NCI-H1092 treated with DMSO at 0.1 percent for 48 hours (cell line): ENCODE data around the gene ZSWIM6.

Source experiments
- DNase-seq: peaks from one replicate; lab custom pipeline; 2025; lab: John Stamatoyannopoulos, UW

ZSWIM6 gene

DNA sequence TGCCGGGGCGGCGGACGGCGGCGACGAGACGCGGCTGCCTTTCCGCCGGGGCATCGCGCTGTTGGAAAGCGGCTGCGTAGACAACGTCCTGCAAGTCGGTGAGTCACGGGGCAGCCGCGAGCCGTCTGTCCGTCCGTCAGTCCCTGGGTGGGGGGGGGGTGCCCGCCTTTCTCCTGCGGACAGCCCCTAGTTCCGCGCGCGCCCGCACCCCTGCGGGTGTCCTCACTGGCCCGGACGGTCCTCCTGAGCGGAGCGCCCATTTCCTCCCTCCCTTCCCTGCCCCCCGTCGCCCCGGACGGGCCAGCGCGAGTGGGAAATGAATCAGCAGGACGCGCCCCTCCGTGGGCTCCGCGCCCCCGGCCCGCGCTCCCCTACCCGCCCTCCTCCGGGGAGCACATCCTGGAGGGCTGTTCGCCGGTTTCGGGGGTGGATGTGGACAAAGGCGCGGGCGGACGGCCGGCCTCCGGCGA, 828 bp downstream of the ZSWIM6 start:
- DNase-seq = no peak

- DNase-seq = peak; percentile 31
Measured at GRCh38 chr5:61333321-61333953, 1.4 kb downstream of the ZSWIM6 start.

GRCh38 chr5:61333954-61334867, 2.2 kb downstream of the ZSWIM6 start:
- DNase-seq = no peak

DNA sequence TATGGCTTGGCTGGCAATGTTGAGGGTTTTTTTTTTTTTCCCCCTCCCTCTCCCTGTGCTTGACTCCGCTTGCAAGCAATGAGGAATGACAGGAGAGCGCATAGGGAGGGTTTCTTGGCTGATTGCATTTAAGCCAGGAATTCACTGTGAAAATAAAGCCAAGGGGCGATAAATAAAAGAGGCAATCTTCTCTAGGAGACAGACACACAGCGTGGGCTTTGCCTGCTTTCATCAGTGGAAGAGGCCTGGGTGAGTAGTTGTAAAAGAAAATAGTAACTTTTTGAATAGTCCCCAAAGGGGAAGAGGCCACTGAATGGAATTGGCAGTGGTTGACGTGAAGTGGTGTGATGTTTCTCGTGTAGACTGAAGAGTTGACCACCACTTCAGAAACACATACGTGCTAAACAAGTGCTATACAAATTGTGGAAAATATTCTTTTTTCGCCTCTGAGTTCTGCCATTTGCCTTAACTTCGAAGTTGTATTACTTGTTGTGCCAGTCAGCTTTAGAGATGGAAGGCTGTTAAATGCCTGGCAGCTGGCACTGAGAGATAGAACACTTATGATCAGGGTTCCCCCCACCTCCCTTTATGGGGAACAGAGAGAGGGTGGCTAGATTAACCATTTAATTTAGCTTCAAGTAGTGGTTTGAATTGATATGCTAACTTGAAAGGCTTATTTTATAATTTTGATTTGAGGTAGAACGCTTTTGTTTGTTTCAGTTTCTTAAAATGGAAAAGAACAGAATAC, 3.0 kb downstream of the ZSWIM6 start:
- DNase-seq = no peak

DNA sequence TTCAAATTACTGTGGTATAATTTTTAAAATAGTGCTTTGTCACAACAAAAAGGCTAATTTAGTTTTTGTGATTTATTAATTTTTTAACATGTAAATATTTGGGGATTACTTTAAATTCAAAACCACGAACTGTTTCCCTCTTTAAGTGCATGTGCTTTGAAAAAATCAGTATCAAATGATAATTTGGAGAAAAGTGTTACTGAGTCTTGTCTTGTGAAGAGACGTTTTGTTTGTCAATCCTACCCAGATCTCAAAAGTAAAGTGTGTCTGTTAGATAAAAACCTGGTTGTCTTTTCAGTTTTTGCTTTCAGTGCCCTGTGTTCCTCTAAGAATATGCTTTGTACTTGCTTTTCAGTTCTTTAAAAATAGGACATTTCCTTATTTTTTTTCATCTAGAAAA, 7.7 kb downstream of the ZSWIM6 start:
- no peak for DNase-seq

DNA sequence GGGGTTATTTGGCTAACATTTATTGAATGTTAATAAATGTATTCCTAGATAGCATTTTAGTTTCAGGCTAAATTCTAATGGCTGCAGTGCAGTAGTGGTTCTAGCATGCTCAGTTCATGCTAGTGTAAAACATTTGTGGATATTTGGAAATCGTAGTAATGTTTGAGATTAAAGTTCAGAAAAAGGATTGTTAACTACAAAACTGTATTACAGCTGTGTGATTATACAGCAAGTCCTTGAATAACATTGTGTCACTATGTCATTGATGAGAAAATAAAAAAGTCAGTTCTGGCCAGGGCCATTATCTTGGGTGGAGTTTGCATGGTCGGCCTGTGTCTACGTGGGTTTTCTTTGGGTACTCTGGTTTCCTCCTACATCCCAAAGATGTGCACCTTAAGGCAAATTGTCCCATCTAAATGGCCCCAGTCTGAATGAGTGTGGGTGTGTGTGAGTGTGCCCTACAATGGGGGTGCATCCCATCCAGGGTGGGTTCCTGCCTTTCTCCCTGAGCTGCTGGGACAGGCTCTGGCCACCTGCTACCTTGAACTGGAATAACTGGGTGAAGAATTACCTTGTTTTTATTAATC, 8.8 kb downstream of the ZSWIM6 start:
- no peak for DNase-seq

DNA sequence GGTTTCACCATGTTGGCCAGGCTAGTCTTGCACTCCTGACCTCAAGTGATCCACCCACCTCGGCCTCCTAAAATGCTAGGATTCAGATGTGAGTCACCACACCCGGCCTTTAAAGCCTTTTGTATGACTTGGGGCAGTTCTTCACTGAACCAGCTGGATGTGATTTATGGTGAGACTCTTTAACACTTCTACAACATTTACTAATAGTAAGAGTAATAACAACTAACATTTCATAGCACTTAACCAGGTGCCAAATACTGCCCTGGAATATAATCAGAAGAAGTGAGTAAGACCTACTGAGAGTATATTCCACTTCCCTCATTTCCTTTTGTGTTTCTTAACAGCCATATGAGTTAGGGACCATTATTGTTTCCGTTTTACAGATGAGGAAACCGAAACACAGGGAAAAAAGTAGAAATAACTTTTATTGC, 10.0 kb downstream of the ZSWIM6 start:
- no peak for DNase-seq

DNA sequence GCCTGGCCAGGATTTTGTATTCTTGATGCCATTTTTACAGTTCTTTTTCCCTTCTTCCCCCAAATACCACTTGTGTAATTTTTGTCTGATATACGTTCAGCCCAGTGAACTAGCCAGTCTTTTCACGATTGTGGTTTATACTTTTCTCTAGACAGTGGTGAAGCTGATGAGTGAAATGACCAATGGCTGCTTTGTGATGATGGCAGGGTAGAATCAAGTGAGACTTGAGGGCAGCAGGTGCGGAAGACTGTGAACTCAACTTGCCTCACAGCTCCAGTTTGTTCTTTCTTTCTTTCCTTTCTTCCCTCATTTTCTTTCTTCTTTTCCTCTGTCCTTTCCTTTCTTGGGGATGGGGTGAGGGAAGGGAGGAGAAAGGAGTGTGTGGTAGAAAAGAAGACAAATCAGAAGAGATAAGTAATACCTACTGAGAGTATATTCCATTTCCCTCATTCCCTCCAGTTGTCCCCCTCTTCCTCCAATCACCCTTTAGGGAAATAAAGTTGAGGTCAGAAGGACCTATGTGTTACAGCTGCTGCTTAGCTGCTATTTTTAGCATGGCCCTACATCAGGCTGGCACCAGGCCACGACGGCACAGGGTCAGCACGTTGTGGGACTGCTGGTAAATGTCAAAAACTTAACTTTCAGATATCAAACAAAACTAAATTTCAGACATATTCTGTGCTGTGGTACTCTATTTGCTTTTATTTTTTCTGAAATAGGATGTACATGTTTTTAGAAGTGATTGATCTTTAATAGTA, 12.3 kb downstream of the ZSWIM6 start:
- no peak for DNase-seq

GRCh38 chr5:61346511-61346910, 14.5 kb downstream of the ZSWIM6 start:
- no peak for DNase-seq

DNA sequence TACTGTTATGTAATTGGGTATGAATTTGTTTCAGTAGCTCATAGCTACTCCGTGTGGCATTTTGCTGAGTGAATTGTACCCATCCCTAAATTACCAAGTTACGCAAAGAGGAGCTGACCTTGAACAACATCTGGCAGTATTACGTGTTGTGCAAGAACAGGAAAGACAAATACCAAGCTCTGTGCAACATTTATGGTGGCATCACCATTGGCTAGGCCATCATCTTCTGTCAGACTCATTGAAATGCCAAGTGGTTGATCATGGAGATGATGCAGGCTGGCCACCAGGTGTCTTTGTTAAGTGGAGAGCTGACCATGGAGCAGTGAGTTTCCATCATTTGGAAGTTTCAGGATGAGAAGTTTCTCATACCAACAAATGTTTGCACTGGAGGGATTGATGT, 15.0 kb downstream of the ZSWIM6 start:
- DNase-seq = no peak

DNA sequence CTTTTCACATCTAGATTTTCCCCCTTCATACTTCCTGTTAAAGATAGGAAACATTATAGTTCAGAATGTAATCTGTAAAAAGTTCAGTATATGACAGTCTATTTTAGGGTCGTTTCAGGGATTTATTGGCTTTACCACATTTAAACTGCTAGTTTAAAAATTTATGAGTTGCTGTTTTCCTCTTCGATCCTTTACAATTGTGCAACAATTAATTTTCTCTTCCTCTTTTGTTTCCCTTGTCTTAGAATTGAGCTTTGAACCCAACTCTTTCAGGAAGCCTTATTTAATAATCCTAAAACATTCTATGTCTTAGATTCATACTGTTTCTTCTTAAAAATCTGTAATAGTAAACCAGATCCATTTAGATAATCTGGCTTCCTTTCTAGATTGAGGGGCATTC, 16.4 kb downstream of the ZSWIM6 start:
- DNase-seq = no peak

GRCh38 chr5:61349935-61350334, 17.9 kb downstream of the ZSWIM6 start:
- no peak for DNase-seq

DNA sequence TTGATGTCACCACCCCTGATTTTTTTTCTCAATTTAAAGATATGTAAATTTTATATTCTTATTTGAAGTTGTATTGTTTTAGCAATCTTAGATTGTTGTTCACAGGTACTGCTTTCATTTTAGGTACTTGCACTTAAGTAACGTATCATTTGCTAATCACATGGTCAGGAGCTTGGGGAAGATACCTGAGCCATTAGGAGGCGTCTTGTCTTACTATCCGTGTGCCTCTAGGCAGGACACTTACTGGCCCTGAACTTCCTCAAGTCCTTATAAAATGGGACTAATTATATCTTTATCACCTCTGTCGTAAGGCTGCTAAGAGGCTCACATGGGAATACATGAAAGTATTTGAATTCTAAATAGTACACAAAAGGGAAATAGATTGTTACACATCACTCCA, 18.5 kb downstream of the ZSWIM6 start:
- DNase-seq = no peak

DNA sequence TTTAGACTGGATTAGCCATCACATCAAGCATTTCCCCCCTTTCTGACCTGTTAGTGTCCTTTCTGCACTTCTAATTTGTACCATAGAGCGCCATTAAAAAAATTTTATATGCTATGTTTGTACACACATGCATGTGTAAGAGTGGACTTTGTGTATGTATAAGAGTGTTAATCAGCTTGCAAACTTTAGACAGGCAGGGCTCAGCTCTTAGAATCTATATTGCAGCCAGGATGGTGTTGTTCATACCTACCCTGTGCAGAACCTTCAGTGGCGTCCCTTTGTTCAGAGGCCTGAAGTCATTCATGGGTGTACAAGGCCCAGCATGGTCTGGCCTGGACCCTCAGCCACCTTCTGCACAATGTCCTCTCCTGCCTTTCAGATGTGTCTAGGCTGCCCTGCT, 19.7 kb downstream of the ZSWIM6 start:
- DNase-seq = no peak

- DNase-seq = no peak
Measured at GRCh38 chr5:61352180-61352579, 20.1 kb downstream of the ZSWIM6 start.

- no peak for DNase-seq
Measured at GRCh38 chr5:61352612-61353156, 20.6 kb downstream of the ZSWIM6 start.

DNA sequence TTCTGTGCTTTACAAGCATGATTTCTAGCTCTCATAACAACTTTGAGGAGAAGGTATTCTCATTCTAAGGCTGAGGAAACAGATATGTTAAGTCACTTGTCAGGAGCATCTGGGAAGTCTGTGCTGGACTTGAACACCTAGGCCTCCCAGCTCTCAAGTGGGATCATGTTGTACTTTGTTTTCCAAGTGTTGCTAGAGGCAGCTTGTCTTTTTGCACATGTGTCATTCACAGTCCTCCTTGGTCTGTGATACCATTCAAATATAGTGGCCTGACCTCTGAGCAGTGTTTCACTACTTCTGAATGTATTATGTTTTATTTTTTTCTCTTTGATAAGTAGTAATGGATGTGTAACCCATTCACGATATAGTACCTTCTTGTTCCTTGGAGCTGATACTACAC, 21.2 kb downstream of the ZSWIM6 start:
- DNase-seq = no peak

GRCh38 chr5:61354199-61354598, 22.1 kb downstream of the ZSWIM6 start:
- no peak for DNase-seq

- no peak for DNase-seq
Measured at GRCh38 chr5:61357745-61358144, 25.7 kb downstream of the ZSWIM6 start.

DNA sequence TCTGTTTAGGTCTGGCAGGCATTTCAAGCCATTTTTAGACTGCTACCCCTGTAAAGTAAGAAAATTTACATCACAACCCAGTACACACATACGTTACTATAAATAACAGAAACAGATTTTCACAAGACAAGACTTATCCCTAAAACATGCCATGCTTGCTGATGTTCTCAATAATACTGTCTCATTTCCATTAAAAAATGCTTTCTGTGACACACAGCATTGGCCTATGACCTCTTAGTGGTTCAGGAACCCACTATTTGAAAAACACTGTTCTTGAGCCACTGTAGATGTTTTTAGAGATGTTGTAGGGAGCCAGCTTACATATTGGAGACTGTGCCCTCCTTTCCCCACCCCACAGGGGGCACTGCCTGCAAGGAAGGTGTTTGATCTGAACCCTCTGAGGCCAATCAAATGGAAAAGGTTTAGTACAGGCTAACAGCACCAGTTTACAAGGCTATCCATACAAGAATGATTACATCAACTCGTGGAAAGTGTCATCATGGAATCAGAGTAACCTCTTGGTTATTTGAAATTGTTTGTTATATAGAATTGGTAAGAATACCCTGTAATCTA, 30.8 kb downstream of the ZSWIM6 start:
- no peak for DNase-seq
